Esophagus (tissue), 2 donors: Measurements from ENCODE around the gene LYPD6. TPM values are rescaled to one million over a fixed set of nuclear protein-coding genes. Genes with fewer than 3 reads are reported as not detected.

ENCODE experiments used
- H3K27ac ChIP-seq, 2 donors: one replicate each; pipeline ENCODE4 v1.5.1; 2013; ENCODE audit warnings: low read depth in 2 of 2, mild to moderate bottlenecking in 2 of 2, inconsistent platforms in 1 of 2, low read length in 1 of 2, moderate library complexity in 1 of 2
- H3K27me3 ChIP-seq, 2 donors: one replicate each; pipeline ENCODE4 v1.6.1; 2013; ENCODE audit warnings: low read length in 2 of 2, control low read depth in 1 of 2, mild to moderate bottlenecking in 1 of 2; ENCODE audit not compliant: insufficient read depth in 2 of 2, control insufficient read depth in 1 of 2
- H3K36me3 ChIP-seq, 2 donors: one replicate each; pipeline ENCODE4 v1.6.1; 2013; ENCODE audit warnings: low read length in 1 of 2; ENCODE audit not compliant: control insufficient read depth in 2 of 2, insufficient read depth in 2 of 2
- H3K4me1 ChIP-seq, 2 donors: one replicate each; pipeline ENCODE4 v1.6.1; 2013; ENCODE audit warnings: low read length in 1 of 2; ENCODE audit not compliant: control insufficient read depth in 2 of 2, insufficient read depth in 2 of 2
- H3K4me3 ChIP-seq, 2 donors: one replicate each; pipeline ENCODE4 v1.5.1; 2013; ENCODE audit warnings: low read length in 2 of 2, mild to moderate bottlenecking in 2 of 2, low read depth in 1 of 2, moderate library complexity in 1 of 2
- H3K9me3 ChIP-seq, 2 donors: one replicate each; pipeline ENCODE4 v1.6.1; 2013; ENCODE audit warnings: mild to moderate bottlenecking in 2 of 2, low read depth in 1 of 2, low read length in 1 of 2, moderate library complexity in 1 of 2; ENCODE audit not compliant: control insufficient read depth in 2 of 2, insufficient read depth in 1 of 2
- WGBS, 2 donors: extraction: QIAGEN DNeasy Blood & Tissue Kit; methylation state at CpG; one replicate each; pipeline ENCODE4 v1.1.7; 2013; 5-methylcytosine and 5-hydroxymethylcytosine counted together
- polyA plus RNA-seq, 2 donors: library from polyadenylated mRNA; stranded (reverse); fragments of 200-250 nt; gene quantifications; one replicate each; pipeline ENCODE4 v1.2.3, GENCODE V29; 2013
- donor health status: healthy with polysubstance abuse.
- donor health status: Bipolar disorder and iron deficiency.

Gene LYPD6
- polyA plus RNA-seq, 2 donors: 0.41 to 0.51 TPM

- Histone ChIP-seq H3K36me3 (no peaks in the 10 kb centered on the region), H3K27me3 (peaks cover 0 to 3% of the 10 kb centered on the region in 2 donors), H3K4me3 (no peak overlapping the region), H3K9me3 (no peaks in the 10 kb centered on the region), H3K4me1 (no peaks in the 10 kb centered on the region), H3K27ac (no peak overlapping the region)
- 37 to 46% methylated on average over 6 of the region's 6 CpGs for WGBS, 2 donors
Measured at GRCh38 chr2:149430743-149431736, 100.7 kb downstream of the LYPD6 start.

GRCh38 chr2:149438330-149438960 is 108.1 kb downstream of the LYPD6 start:
- H3K27ac ChIP-seq: no peak overlapping the region
- H3K36me3 ChIP-seq: no peaks in the 10 kb centered on the region
- H3K4me1 ChIP-seq: no peaks in the 10 kb centered on the region
- WGBS, 2 donors: 81 to 84% methylated on average over 3 of the region's 3 CpGs
- H3K9me3 ChIP-seq: no peaks in the 10 kb centered on the region
- peaks cover 0 to 3% of the 10 kb centered on the region in 2 donors for H3K27me3 ChIP-seq
- no peak overlapping the region for H3K4me3 ChIP-seq

- Histone ChIP-seq H3K4me1 (no peaks in the 10 kb centered on the region), H3K27me3 (no peaks in the 10 kb centered on the region), H3K9me3 (no peaks in the 10 kb centered on the region), H3K4me3 (no peak overlapping the region), H3K36me3 (no peaks in the 10 kb centered on the region), H3K27ac (no peak overlapping the region)
- WGBS, 2 donors: 85 to 94% methylated on average over 3 of the region's 3 CpGs
Measured at GRCh38 chr2:149441255-149441654, 110.9 kb downstream of the LYPD6 start.

GRCh38 chr2:149442346-149442745 is 112.0 kb downstream of the LYPD6 start:
- Histone ChIP-seq H3K4me3 (no peak overlapping the region), H3K27ac (no peak overlapping the region), H3K36me3 (no peaks in the 10 kb centered on the region), H3K9me3 (no peaks in the 10 kb centered on the region), H3K27me3 (no peaks in the 10 kb centered on the region), H3K4me1 (no peaks in the 10 kb centered on the region)
- WGBS, 2 donors: 83 to 85% methylated on average over 4 of the region's 4 CpGs

GRCh38 chr2:149443150-149443549 is 112.8 kb downstream of the LYPD6 start:
- Histone ChIP-seq H3K27me3 (no peaks in the 10 kb centered on the region), H3K9me3 (no peaks in the 10 kb centered on the region), H3K27ac (no peak overlapping the region), H3K4me3 (no peak overlapping the region), H3K36me3 (no peaks in the 10 kb centered on the region), H3K4me1 (no peaks in the 10 kb centered on the region)
- 65 to 69% methylated on average over 2 of the region's 2 CpGs for WGBS, 2 donors

- H3K36me3 ChIP-seq: no peaks in the 10 kb centered on the region
- 91 to 94% methylated on average over 3 of the region's 3 CpGs for WGBS, 2 donors
Measured at GRCh38 chr2:149446748-149447147, 116.4 kb downstream of the LYPD6 start.

GRCh38 chr2:149448315-149448714 is 117.9 kb downstream of the LYPD6 start:
- H3K36me3 ChIP-seq: no peaks in the 10 kb centered on the region
- 83 to 84% methylated on average over 2 of the region's 2 CpGs for WGBS, 2 donors
- no peaks in the 10 kb centered on the region for H3K9me3 ChIP-seq
- H3K27ac ChIP-seq: no peak overlapping the region
- no peaks in the 10 kb centered on the region for H3K27me3 ChIP-seq
- H3K4me1 ChIP-seq: no peaks in the 10 kb centered on the region
- no peak overlapping the region for H3K4me3 ChIP-seq

More at GRCh38 chr2:149446748-149447147, 116.4 kb downstream of the LYPD6 start:
- no peaks in the 10 kb centered on the region for H3K9me3 ChIP-seq
- no peak overlapping the region for H3K4me3 ChIP-seq
- no peaks in the 10 kb centered on the region for H3K27me3 ChIP-seq
- no peak overlapping the region for H3K27ac ChIP-seq
- no peaks in the 10 kb centered on the region for H3K4me1 ChIP-seq

GRCh38 chr2:149449017-149449416 is 118.6 kb downstream of the LYPD6 start:
- Histone ChIP-seq H3K4me1 (no peaks in the 10 kb centered on the region), H3K36me3 (no peaks in the 10 kb centered on the region), H3K9me3 (no peaks in the 10 kb centered on the region), H3K27ac (no peak overlapping the region), H3K4me3 (no peak overlapping the region), H3K27me3 (no peaks in the 10 kb centered on the region)
- WGBS, 2 donors: 79 to 86% methylated on average over 5 of the region's 5 CpGs

- 73 to 75% methylated on average over 3 of the region's 3 CpGs for WGBS, 2 donors
- Histone ChIP-seq H3K4me1 (no peaks in the 10 kb centered on the region), H3K27me3 (no peaks in the 10 kb centered on the region), H3K4me3 (no peak overlapping the region), H3K36me3 (no peaks in the 10 kb centered on the region), H3K27ac (no peak overlapping the region), H3K9me3 (no peaks in the 10 kb centered on the region)
Measured at GRCh38 chr2:149451417-149452165, 121.2 kb downstream of the LYPD6 start.
